ENCODE results near the gene GDF15.

GRCh38 chr19:18380843-18381242 lies 5.1 kb upstream of the GDF15 start:
- TF ChIP-seq CTCF (IDR thresholded peaks at IDR 0.05; ENCODE audit: borderline replicate concordance, extremely low read depth, low read length, poor library complexity, severe bottlenecking) = no peak
- TF ChIP-seq EZH2 (IDR thresholded peaks at IDR 0.05; ENCODE audit: borderline replicate concordance, low read depth, low read length, severe bottlenecking) = no peak
